ENCODE results near the gene DDRGK1.
A peak's percentile ranks its signal among the peaks of the same experiment; 100 is the strongest.

The DDRGK1 gene
- total RNA-seq: 31.5 to 40.3 (median 38.3) reads per million in 4 donors

GRCh38 chr20:3204124-3204794, at the start of gene DDRGK1:
Gene DDRGK1, minus strand, starts transcription at chr20:3204682. Its CDS starts 55 bp downstream, at chr20:3204627.
- peak; percentile 70 to 91 (median 84) for DNase-seq

DNA sequence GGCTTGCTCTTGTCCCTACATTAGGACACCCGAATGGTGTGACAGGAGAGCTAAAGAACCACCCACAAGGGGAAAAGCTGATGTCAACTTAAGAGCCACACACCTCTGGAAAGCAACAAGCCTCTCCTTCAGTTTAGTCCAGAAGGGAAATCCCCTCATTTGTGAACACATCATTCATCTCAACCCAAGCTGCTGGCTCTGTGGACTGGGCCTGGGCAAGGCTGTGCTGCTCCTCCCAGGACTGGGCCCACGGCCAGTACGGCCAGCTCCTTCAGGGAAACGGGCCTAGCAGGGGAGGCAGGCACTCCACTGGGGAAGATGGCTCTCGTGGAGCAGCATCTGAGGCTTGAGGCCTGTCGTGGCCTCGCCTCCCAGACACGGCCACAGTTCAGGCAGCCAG, 47.3 kb upstream of the DDRGK1 start:
- no peak for DNase-seq

- DNase-seq: no peak
Measured at GRCh38 chr20:3250091-3250504, 45.6 kb upstream of the DDRGK1 start.

DNA sequence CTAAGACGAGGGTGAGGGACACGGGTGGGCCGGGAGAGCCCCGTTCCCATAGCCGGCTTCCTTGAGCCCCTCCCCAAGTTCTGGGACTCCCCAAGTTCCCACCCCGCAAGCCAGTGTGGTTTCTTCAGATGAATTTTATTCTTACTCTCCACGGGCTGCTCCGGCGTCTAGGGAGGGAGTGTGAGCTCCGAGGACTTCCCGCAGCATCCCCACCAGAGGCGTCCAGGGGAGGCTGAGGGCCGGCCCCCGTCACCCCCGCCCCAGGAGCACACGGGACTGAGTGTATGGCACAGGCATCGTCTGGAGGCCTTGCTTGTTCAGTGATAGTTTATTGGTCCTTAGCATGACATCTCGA, 44.5 kb upstream of the DDRGK1 start:
- DNase-seq: no peak

- no peak for DNase-seq
Measured at GRCh38 chr20:3248167-3248992, 43.9 kb upstream of the DDRGK1 start.

DNA sequence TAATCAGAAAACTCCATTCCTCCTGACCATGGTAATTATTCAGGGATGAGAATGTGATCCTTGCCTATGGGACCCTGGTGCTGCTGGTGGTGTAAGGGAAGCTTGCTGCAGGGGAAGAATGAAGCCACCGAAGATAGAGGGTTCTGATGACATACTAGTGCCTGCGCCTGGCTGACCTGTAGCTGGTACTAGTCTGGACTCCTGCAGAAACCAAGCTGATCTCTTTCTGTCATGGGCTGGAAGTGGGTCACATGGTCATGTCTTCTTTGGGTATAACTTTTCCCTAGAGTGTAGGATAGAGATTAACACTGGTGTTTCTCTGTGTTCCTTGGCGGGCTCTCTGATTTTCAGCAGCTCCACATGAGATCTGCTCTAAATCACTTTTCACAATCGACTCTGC, 43.2 kb upstream of the DDRGK1 start:
- no peak for DNase-seq

DNA sequence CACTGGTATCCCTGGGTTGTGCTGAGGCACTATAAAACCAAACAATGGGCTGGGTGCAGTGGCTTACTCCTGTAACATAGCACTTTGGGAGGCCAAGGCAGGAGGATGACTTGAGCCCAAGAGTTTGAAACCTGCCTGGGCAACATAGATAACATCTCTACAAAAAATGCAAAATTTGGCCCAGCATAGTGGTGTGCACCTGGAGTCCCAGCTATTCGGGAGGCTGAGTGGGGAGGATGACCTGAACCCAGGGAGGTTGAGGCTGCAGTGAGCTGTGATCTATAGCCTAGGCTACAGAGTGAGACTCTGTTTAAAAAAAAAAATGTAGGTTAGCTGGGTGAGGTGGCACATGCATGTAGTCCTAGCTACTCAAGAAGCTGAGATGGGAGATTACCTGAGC, 42.2 kb upstream of the DDRGK1 start:
- DNase-seq: no peak

DNA sequence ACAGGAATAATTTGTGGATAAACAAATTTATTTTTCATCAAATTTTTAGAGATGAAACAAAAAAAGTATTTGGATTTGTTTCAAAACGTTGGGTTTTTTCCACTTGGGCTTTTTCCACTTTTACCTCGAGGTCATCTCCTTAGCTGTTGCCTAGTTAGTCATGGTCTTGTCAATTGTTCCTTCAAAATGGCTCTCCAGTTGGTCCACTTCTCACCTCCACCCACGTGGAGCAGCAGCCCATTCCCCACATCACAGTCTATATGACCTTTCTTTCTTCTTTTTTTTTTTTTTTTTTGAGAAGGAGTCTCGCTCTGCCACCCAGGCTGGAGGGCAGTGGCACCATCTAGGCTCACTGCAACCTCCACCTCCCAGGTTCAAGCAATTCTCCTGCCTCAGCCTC, 41.2 kb upstream of the DDRGK1 start:
- DNase-seq: no peak

- no peak for DNase-seq
Measured at GRCh38 chr20:3245156-3245555, 40.7 kb upstream of the DDRGK1 start.

GRCh38 chr20:3244613-3245012, 40.1 kb upstream of the DDRGK1 start:
- DNase-seq: no peak

GRCh38 chr20:3243718-3244358, 39.4 kb upstream of the DDRGK1 start:
- no peak for DNase-seq

GRCh38 chr20:3242172-3242692, 37.8 kb upstream of the DDRGK1 start:
- DNase-seq: no peak

DNA sequence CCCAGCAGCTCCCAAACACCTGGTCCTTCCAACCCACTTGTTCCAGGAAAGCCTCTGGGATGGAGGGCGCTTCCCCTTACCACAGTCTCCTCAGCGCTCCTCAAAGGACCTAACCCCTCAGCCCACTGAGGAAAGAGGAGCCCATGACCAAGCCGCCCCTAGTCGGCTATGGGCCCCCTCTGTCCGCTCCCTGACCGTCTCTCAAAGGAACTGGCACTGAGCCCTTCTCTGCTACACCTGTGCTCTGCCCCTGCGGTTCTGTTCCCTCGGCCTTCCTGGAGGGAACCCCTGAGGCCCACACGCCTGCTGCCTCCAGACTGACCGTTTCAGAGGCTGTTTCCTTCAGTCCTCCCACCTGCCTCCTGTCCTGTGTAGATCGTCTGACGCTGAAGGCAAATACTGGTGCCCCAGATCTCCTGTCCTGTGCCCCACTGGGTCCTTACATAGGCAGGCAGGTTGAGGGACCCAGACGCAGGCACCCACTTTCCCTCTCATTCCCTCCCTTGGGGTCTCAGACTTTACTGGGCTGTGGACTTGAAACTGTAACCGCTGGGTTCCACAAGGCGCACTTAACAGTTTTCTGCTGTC, 36.4 kb upstream of the DDRGK1 start:
- DNase-seq: no peak

GRCh38 chr20:3239867-3240775, 35.6 kb upstream of the DDRGK1 start:
- DNase-seq: no peak

- DNase-seq: peak in 2 of 5 donors; percentile 14 to 34
Measured at GRCh38 chr20:3239026-3239866, 34.8 kb upstream of the DDRGK1 start, which contains the start of gene SLC4A11. Gene SLC4A11, minus strand, starts transcription at chr20:3239190. Its CDS starts 53 bp downstream, at chr20:3239137.

DNA sequence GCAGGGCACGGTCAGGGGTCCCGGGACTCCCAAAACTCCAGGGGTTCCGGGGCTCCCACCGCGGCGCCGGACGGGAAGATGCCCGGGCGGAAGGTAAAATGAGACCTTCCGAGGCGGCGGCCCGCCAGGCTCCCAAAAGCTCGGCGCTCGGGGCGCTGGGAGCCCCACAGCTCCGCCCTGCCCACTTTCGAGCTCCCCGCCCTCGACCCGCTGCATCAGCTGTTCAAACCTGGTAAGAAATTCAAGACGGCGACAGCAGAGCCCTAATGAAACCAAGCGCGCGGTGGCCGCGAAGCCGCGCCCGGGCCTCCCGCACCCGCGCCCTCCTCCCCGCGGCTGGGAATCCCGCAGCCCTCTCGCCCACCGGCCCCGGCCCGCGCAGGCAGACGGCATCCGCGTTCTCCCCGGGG, 34.1 kb upstream of the DDRGK1 start:
- DNase-seq: peak in 3 of 5 donors; percentile 27 to 40 (median 38)

- DNase-seq: no peak
Measured at GRCh38 chr20:3237958-3238615, 33.6 kb upstream of the DDRGK1 start.

DNA sequence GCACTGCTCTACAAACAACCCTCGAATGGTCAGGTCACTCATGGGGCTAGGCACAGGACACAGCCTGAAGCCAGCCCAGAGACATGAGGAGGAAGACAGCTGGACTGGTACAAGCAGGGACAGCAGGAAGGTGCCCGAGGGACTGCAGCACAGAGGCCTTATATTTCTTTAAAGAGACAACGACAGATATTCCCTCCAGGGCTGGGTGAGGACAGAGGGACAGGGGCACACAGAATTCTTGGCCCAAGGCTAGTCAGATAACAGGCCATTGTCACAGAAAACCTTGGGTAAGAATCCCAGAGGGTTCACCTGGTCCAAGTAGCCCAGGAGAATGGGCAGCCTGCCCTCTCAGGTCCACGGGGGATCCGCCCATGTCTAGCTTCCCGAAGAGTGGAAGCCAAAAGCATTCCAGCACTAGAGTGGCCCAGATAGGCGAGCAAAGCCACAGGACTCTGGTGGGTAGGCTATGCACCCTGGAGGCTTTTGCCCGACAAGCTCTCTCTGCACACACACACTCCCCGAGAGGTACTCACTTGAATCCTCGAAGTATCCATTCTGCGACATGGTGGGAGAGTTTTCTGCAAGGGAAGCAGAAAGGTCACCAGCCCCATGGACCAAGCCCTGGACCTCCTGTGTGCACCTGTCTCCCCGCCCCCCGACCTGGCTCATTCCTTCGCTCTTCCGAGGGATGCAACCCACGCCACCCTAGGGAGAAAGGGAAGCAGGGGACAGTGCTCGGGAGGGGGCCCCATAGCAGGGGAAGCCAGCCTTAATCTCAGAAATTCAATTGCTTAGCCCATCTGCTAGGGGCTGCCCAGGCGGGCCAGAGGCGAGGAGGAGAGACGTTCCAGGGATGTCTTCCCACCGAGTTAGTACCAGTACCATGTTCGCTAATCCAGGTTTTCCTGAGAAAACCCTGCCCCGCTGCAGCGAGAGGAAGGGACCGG, 32.8 kb upstream of the DDRGK1 start:
- no peak for DNase-seq

Data from T-helper 1 cell (primary cell).